Vagina (tissue), 2 donors: Measurements from ENCODE around the gene PLEKHG3.

Experiments
- POLR2A ChIP-seq, 2 donors: fragments of 450-650 bp; IDR thresholded peaks; one replicate each; pipeline ENCODE4 v1.6.1; 2017; ENCODE audit warnings: antibody characterized with exemption in 2 of 2, mild to moderate bottlenecking in 2 of 2, moderate library complexity in 2 of 2
- TF ChIP-seq, protein P1 (sequence below), 3 experiments: fragments of 450-650 bp in 2 of 3; fragments of 200-600 bp in 1 of 3; sonication (generic) in 1 of 3; IDR thresholded peaks; one replicate each; pipeline ENCODE4 v1.5.1; 2017 to 2019; ENCODE audit warnings: antibody characterized with exemption in 3 of 3, mild to moderate bottlenecking in 2 of 3, moderate library complexity in 2 of 3

DNA sequence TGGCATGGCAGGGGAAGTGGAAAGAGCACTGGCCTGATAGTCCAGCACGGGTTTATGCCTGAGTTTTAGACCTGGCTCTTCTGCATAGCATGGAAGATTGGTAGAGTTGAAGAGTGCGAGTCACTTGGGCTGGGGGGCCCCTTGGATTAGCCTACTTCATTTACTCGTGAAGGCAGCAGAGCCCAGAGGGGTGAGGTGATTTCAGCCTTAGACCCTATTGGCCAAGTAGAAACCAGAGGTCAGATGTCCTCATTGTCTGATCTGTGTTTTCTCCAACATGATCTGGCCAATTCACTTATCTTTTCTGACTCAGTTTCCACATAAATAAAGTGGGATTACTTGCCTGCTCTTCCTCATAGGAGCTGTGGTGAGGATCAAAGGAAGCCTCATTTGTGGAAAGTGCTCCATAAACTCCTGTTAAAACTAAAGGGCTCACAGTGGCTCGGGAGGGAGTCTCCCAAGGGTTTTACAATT, 1.9 kb downstream of the PLEKHG3 start:
- TF ChIP-seq, protein P1, sequence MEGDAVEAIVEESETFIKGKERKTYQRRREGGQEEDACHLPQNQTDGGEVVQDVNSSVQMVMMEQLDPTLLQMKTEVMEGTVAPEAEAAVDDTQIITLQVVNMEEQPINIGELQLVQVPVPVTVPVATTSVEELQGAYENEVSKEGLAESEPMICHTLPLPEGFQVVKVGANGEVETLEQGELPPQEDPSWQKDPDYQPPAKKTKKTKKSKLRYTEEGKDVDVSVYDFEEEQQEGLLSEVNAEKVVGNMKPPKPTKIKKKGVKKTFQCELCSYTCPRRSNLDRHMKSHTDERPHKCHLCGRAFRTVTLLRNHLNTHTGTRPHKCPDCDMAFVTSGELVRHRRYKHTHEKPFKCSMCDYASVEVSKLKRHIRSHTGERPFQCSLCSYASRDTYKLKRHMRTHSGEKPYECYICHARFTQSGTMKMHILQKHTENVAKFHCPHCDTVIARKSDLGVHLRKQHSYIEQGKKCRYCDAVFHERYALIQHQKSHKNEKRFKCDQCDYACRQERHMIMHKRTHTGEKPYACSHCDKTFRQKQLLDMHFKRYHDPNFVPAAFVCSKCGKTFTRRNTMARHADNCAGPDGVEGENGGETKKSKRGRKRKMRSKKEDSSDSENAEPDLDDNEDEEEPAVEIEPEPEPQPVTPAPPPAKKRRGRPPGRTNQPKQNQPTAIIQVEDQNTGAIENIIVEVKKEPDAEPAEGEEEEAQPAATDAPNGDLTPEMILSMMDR (IDR thresholded peaks at IDR 0.05) = no peak
- TF ChIP-seq POLR2A (IDR thresholded peaks at IDR 0.05) = no peak
